ENCODE results near the gene CCDC184.

The CCDC184 gene

GRCh38 chr12:48183091-48183875, at the start of gene CCDC184:
TSS of gene CCDC184 (plus strand) at chr12:48183644. CDS start at chr12:48184123, 479 bp downstream.
- peaks cover 0 to 45% of the 10 kb centered on the region in 2 donors for H3K27me3 ChIP-seq

GRCh38 chr12:48135027-48135426, 48.4 kb upstream of the CCDC184 start:
- Histone ChIP-seq H3K27me3 (no peaks in the 10 kb centered on the region), H3K4me3 (no peak overlapping the region), H3K9me3 (no peaks in the 10 kb centered on the region), H3K27ac (no peak overlapping the region), H3K36me3 (peaks cover 64 to 100% (median 78%) of the 10 kb centered on the region in 3 donors), H3K4me1 (no peaks in the 10 kb centered on the region)
- no peak for DNase-seq
- no peak for TF ChIP-seq CTCF (IDR thresholded peaks at IDR 0.05)
- intact Hi-C loops (cut with DNase I; ENCODE audit: low total_unique reads): no loop called here

More at GRCh38 chr12:48183091-48183875, at the start of gene CCDC184:
- intact Hi-C loops (cut with DNase I; ENCODE audit: low total_unique reads): no loop called here
- peak within 1 kb of the TSS; percentile 4 to 54 for H3K27ac ChIP-seq
- DNase-seq: peak; percentile 64 to 77
- H3K4me1 ChIP-seq: peaks cover 0 to 26% (median 16%) of the 10 kb centered on the region in 4 donors
- no peaks in the 10 kb centered on the region for H3K9me3 ChIP-seq
- H3K36me3 ChIP-seq: no peaks in the 10 kb centered on the region
- TF ChIP-seq CTCF (IDR thresholded peaks at IDR 0.05): peak in 1 of 2 experiments; percentile 33
- H3K4me3 ChIP-seq: peak within 1 kb of the TSS; percentile 56 to 86

GRCh38 chr12:48142818-48143674, 40.4 kb upstream of the CCDC184 start:
- intact Hi-C loops (cut with DNase I; ENCODE audit: low total_unique reads): no loop called here
- DNase-seq: no peak
- Histone ChIP-seq H3K36me3 (peaks cover 51 to 100% (median 88%) of the 10 kb centered on the region in 3 donors), H3K4me3 (no peak overlapping the region), H3K27me3 (no peaks in the 10 kb centered on the region), H3K9me3 (no peaks in the 10 kb centered on the region), H3K4me1 (peaks cover 0 to 2% (median 0%) of the 10 kb centered on the region in 4 donors), H3K27ac (no peak overlapping the region)
- TF ChIP-seq CTCF (IDR thresholded peaks at IDR 0.05): no peak

GRCh38 chr12:48143898-48144297, 39.5 kb upstream of the CCDC184 start:
- Histone ChIP-seq H3K9me3 (no peaks in the 10 kb centered on the region), H3K27me3 (no peaks in the 10 kb centered on the region), H3K4me1 (peaks cover 0 to 4% (median 0%) of the 10 kb centered on the region in 4 donors), H3K36me3 (peaks cover 49 to 99% (median 82%) of the 10 kb centered on the region in 3 donors), H3K27ac (no peak overlapping the region), H3K4me3 (no peak overlapping the region)
- no peak for TF ChIP-seq CTCF (IDR thresholded peaks at IDR 0.05)
- intact Hi-C loops (cut with DNase I; ENCODE audit: low total_unique reads): no loop called here
- no peak for DNase-seq

GRCh38 chr12:48145981-48146380, 37.5 kb upstream of the CCDC184 start:
- Histone ChIP-seq H3K4me1 (peaks cover 0 to 4% (median 0%) of the 10 kb centered on the region in 4 donors), H3K9me3 (no peaks in the 10 kb centered on the region), H3K27me3 (no peaks in the 10 kb centered on the region), H3K4me3 (no peak overlapping the region), H3K36me3 (peaks cover 57 to 99% (median 82%) of the 10 kb centered on the region in 3 donors), H3K27ac (no peak overlapping the region)
- intact Hi-C loops (cut with DNase I; ENCODE audit: low total_unique reads): no loop called here
- DNase-seq: no peak
- TF ChIP-seq CTCF (IDR thresholded peaks at IDR 0.05): no peak

All from tibial artery (tissue), 4 donors.